Lung microvascular endothelial cell (primary cell): ENCODE data around the gene BTAF1. TPM values are rescaled to one million over a fixed set of nuclear protein-coding genes. Genes with fewer than 3 reads are reported as not detected.

Experiments
- DNase-seq, 2 donors: peaks; one replicate each; pipeline versions ENCODE4 v3.0.0 to v3.0.0-alpha.2; 2010; ENCODE audit warnings: low read depth in 2 of 2
- total RNA-seq: library from RNA; depleted of rRNA; stranded (reverse); fragments of >200 nt; gene quantifications from 2 replicates; pipeline ENCODE4 v1.2.1, GENCODE V29; 2014

BTAF1 gene
- total RNA-seq, 1 donor from 2014 or later: 28.2 TPM

GRCh38 chr10:92047215-92047614, 123.6 kb downstream of the BTAF1 start:
- DNase-seq: no peak

- no peak for DNase-seq
Measured at GRCh38 chr10:92052088-92052487, 128.5 kb downstream of the BTAF1 start.

- DNase-seq: no peak
Measured at GRCh38 chr10:92052741-92053140, 129.2 kb downstream of the BTAF1 start.

GRCh38 chr10:92054807-92055206, 131.2 kb downstream of the BTAF1 start:
- no peak for DNase-seq

GRCh38 chr10:92062273-92062672, 138.7 kb downstream of the BTAF1 start:
- no peak for DNase-seq

- DNase-seq: no peak
Measured at GRCh38 chr10:92064506-92064905, 140.9 kb downstream of the BTAF1 start.

- no peak for DNase-seq
Measured at GRCh38 chr10:92066386-92066785, 142.8 kb downstream of the BTAF1 start.

GRCh38 chr10:92068900-92069299, 145.3 kb downstream of the BTAF1 start:
- DNase-seq: no peak

GRCh38 chr10:92074126-92074887, 150.7 kb downstream of the BTAF1 start:
- peak; percentile 34 to 58 for DNase-seq

- DNase-seq: no peak
Measured at GRCh38 chr10:92075829-92076228, 152.3 kb downstream of the BTAF1 start.

GRCh38 chr10:92076722-92077121, 153.2 kb downstream of the BTAF1 start:
- DNase-seq: no peak

GRCh38 chr10:92079003-92079402, 155.4 kb downstream of the BTAF1 start:
- DNase-seq: no peak

Other genes with a start within 250 kb of the BTAF1 start
- gene TNKS2, start 125.3 kb upstream of the BTAF1 start, total RNA-seq: 37.5 and 43.5 TPM in 2 replicates
- 0.22 and 0.40 TPM in 2 replicates for gene FGFBP3, start 14.3 kb upstream of the BTAF1 start, total RNA-seq